Lower lobe of right lung (tissue), 2 donors: Measurements from ENCODE around the gene TPCN2. TPM values are rescaled to one million over a fixed set of nuclear protein-coding genes. Genes with fewer than 3 reads are reported as not detected.

Experiments used
- ATAC-seq, 2 donors: fragments of 200-7000 bp; cut with Tn5 transposase; one replicate each; pipeline ENCODE4 v1.9.1; 2020 to 2022; ENCODE audit warnings: mild to moderate bottlenecking in 2 of 2, moderate library complexity in 2 of 2
- DNase-seq: peaks from one replicate; pipeline ENCODE4 v3.0.0-alpha.2; 2020
- H3K27ac ChIP-seq: fragments of 200-600 bp; one replicate; pipeline ENCODE4 v1.8.0; 2022
- H3K27me3 ChIP-seq: fragments of 200-600 bp; one replicate; pipeline ENCODE4 v1.8.0; 2022; ENCODE audit warnings: low read depth
- H3K36me3 ChIP-seq: fragments of 200-600 bp; one replicate; pipeline ENCODE4 v1.8.0; 2022; ENCODE audit warnings: mild to moderate bottlenecking
- H3K4me1 ChIP-seq: fragments of 200-600 bp; one replicate; pipeline ENCODE4 v1.8.0; 2022
- H3K4me3 ChIP-seq: fragments of 200-600 bp; one replicate; pipeline ENCODE4 v1.8.0; 2022; ENCODE audit warnings: mild to moderate bottlenecking
- H3K9me3 ChIP-seq: fragments of 200-600 bp; one replicate; pipeline ENCODE4 v1.8.0; 2022
- CTCF ChIP-seq: fragments of 200-600 bp; IDR thresholded peaks from one replicate; pipeline ENCODE4 v1.8.0; 2022; ENCODE audit warnings: antibody characterized with exemption, mild to moderate bottlenecking
- intact Hi-C: fragments of 100-400 bp; cut with DNase I; formaldehyde crosslinking; loops from one replicate; pipeline ENCODE4 v1.11.0; 2022
- total RNA-seq: library from RNA; stranded (reverse); fragmentation: NEBNext Ultra II Directional; extraction: Animal tissue kit (Norgen Biotek cat#: 25700); gene quantifications from one replicate; pipeline ENCODE4 v1.2.1, GENCODE V29; 2021
- donor health status: DM: no; HTN: yes; CAD: no; lungs with severe emphysema.

TPCN2 gene
- total RNA-seq, 1 donor from 2014 or later: 18.2 TPM

- H3K4me1 ChIP-seq: no peaks in the 10 kb centered on the region
- peak; percentile 57 for DNase-seq
- intact Hi-C loops: no loop called here
- no peaks in the 10 kb centered on the region for H3K36me3 ChIP-seq
- no peaks in the 10 kb centered on the region for H3K9me3 ChIP-seq
- H3K27ac ChIP-seq: peak overlapping the region; percentile 71
- ATAC-seq: peak; percentile 65 to 85
- TF ChIP-seq CTCF: no peak
- no peak overlapping the region for H3K4me3 ChIP-seq
- H3K27me3 ChIP-seq: no peaks in the 10 kb centered on the region
These were observed 66.2 kb downstream of the TPCN2 start for GRCh38 chr11:69114811-69115523.

GRCh38 chr11:69115586-69116560 lies 67.1 kb downstream of the TPCN2 start:
- H3K27ac ChIP-seq: peak overlapping the region; percentile 71
- intact Hi-C loops: no loop called here
- peak; percentile 90 for DNase-seq

GRCh38 chr11:69116671-69117070 lies 67.9 kb downstream of the TPCN2 start:
- DNase-seq: peak; percentile 37
- no peak overlapping the region for H3K27ac ChIP-seq
- no peak for TF ChIP-seq CTCF

More at GRCh38 chr11:69115586-69116560, 67.1 kb downstream of the TPCN2 start:
- no peaks in the 10 kb centered on the region for H3K9me3 ChIP-seq
- no peaks in the 10 kb centered on the region for H3K4me1 ChIP-seq
- no peak overlapping the region for H3K4me3 ChIP-seq
- H3K27me3 ChIP-seq: no peaks in the 10 kb centered on the region
- no peak for TF ChIP-seq CTCF
- ATAC-seq: peak; percentile 92 to 93
- H3K36me3 ChIP-seq: no peaks in the 10 kb centered on the region

GRCh38 chr11:69119190-69119589 lies 70.5 kb downstream of the TPCN2 start:
- H3K27me3 ChIP-seq: no peaks in the 10 kb centered on the region
- TF ChIP-seq CTCF: no peak
- no peak for DNase-seq
- intact Hi-C loops: no loop called here
- no peak overlapping the region for H3K27ac ChIP-seq
- no peaks in the 10 kb centered on the region for H3K9me3 ChIP-seq
- no peaks in the 10 kb centered on the region for H3K36me3 ChIP-seq
- H3K4me3 ChIP-seq: no peak overlapping the region
- ATAC-seq: no peak
- H3K4me1 ChIP-seq: peaks cover 28% of the 10 kb centered on the region

More at GRCh38 chr11:69116671-69117070, 67.9 kb downstream of the TPCN2 start:
- H3K36me3 ChIP-seq: no peaks in the 10 kb centered on the region
- intact Hi-C loops: no loop called here
- H3K4me3 ChIP-seq: no peak overlapping the region
- H3K27me3 ChIP-seq: no peaks in the 10 kb centered on the region
- no peak for ATAC-seq
- peaks cover 3% of the 10 kb centered on the region for H3K4me1 ChIP-seq
- no peaks in the 10 kb centered on the region for H3K9me3 ChIP-seq

GRCh38 chr11:69120096-69120875 lies 71.6 kb downstream of the TPCN2 start:
- ATAC-seq (no peak), DNase-seq (peak; percentile 31)
- no peaks in the 10 kb centered on the region for H3K9me3 ChIP-seq
- H3K27ac ChIP-seq: no peak overlapping the region
- no peak for TF ChIP-seq CTCF
- H3K4me3 ChIP-seq: no peak overlapping the region
- intact Hi-C loops: no loop called here
- no peaks in the 10 kb centered on the region for H3K36me3 ChIP-seq
- peaks cover 29% of the 10 kb centered on the region for H3K4me1 ChIP-seq
- H3K27me3 ChIP-seq: no peaks in the 10 kb centered on the region
